ENCODE measurements around the gene IGLL5.
A peak's percentile ranks its signal among the peaks of the same experiment; 100 is the strongest.

Gene IGLL5

GRCh38 chr22:22884888-22885840 is 2.5 kb upstream of the IGLL5 start:
- H3K27ac Mint-ChIP-seq: peak overlapping the region; percentile 57
- DNase-seq (ENCODE audit: low spot score in 2 of 2): peak; percentile 65 to 71
- no peak overlapping the region for H3K4me3 Mint-ChIP-seq
- peaks cover 8% of the 10 kb centered on the region for H3K27me3 Mint-ChIP-seq
- H3K4me1 Mint-ChIP-seq: peaks cover 55% of the 10 kb centered on the region
- no peaks in the 10 kb centered on the region for H3K36me3 Mint-ChIP-seq
- H3K9me3 Mint-ChIP-seq: no peaks in the 10 kb centered on the region
- ATAC-seq (ENCODE audit: low read depth): peak; percentile 81

GRCh38 chr22:22886546-22886945 is 1.1 kb upstream of the IGLL5 start:
- ATAC-seq (ENCODE audit: low read depth) (no peak), DNase-seq (ENCODE audit: low spot score in 2 of 2) (no peak)
- H3K27me3 Mint-ChIP-seq: peaks cover 7% of the 10 kb centered on the region
- no peaks in the 10 kb centered on the region for H3K36me3 Mint-ChIP-seq
- H3K4me3 Mint-ChIP-seq: no peak overlapping the region
- H3K27ac Mint-ChIP-seq: no peak overlapping the region
- no peaks in the 10 kb centered on the region for H3K9me3 Mint-ChIP-seq
- peaks cover 46% of the 10 kb centered on the region for H3K4me1 Mint-ChIP-seq

- Mint-ChIP-seq H3K27me3 (peaks cover 14% of the 10 kb centered on the region), H3K27ac (no peak overlapping the region), H3K36me3 (no peaks in the 10 kb centered on the region), H3K4me1 (peaks cover 37% of the 10 kb centered on the region), H3K9me3 (no peaks in the 10 kb centered on the region), H3K4me3 (peak overlapping the region; percentile 75)
- ATAC-seq (ENCODE audit: low read depth) (no peak), DNase-seq (ENCODE audit: low spot score in 2 of 2) (no peak)
Observed at GRCh38 chr22:22888571-22889353, 1.1 kb downstream of the IGLL5 start.

GRCh38 chr22:22890085-22890484 is 2.5 kb downstream of the IGLL5 start:
- H3K4me3 Mint-ChIP-seq: no peak overlapping the region

GRCh38 chr22:22891139-22891621 is 3.6 kb downstream of the IGLL5 start:
- no peak for DNase-seq (ENCODE audit: low spot score in 2 of 2)
- Mint-ChIP-seq H3K4me3 (no peak overlapping the region), H3K27ac (no peak overlapping the region), H3K27me3 (peaks cover 16% of the 10 kb centered on the region), H3K36me3 (peaks cover 1% of the 10 kb centered on the region), H3K9me3 (no peaks in the 10 kb centered on the region), H3K4me1 (peaks cover 33% of the 10 kb centered on the region)
- ATAC-seq (ENCODE audit: low read depth): no peak

More at GRCh38 chr22:22890085-22890484, 2.5 kb downstream of the IGLL5 start:
- no peak for ATAC-seq (ENCODE audit: low read depth)
- Mint-ChIP-seq H3K9me3 (no peaks in the 10 kb centered on the region), H3K4me1 (peaks cover 33% of the 10 kb centered on the region), H3K36me3 (no peaks in the 10 kb centered on the region), H3K27me3 (peaks cover 14% of the 10 kb centered on the region), H3K27ac (no peak overlapping the region)
- no peak for DNase-seq (ENCODE audit: low spot score in 2 of 2)

- ATAC-seq (ENCODE audit: low read depth) (no peak), DNase-seq (ENCODE audit: low spot score in 2 of 2) (no peak)
- H3K4me1 Mint-ChIP-seq: peaks cover 36% of the 10 kb centered on the region
- H3K4me3 Mint-ChIP-seq: peak overlapping the region; percentile 11
- peaks cover 1% of the 10 kb centered on the region for H3K36me3 Mint-ChIP-seq
- H3K27ac Mint-ChIP-seq: no peak overlapping the region
- H3K9me3 Mint-ChIP-seq: no peaks in the 10 kb centered on the region
- peaks cover 16% of the 10 kb centered on the region for H3K27me3 Mint-ChIP-seq
Observed at GRCh38 chr22:22892096-22893052, 4.8 kb downstream of the IGLL5 start.

GRCh38 chr22:22893077-22893805 is 5.6 kb downstream of the IGLL5 start:
- ATAC-seq (ENCODE audit: low read depth) (no peak), DNase-seq (ENCODE audit: low spot score in 2 of 2) (no peak)
- H3K27ac Mint-ChIP-seq: no peak overlapping the region
- H3K36me3 Mint-ChIP-seq: peaks cover 1% of the 10 kb centered on the region
- no peaks in the 10 kb centered on the region for H3K9me3 Mint-ChIP-seq
- H3K27me3 Mint-ChIP-seq: peaks cover 16% of the 10 kb centered on the region
- peaks cover 44% of the 10 kb centered on the region for H3K4me1 Mint-ChIP-seq
- H3K4me3 Mint-ChIP-seq: peak overlapping the region; percentile 61

GRCh38 chr22:22893891-22894739 is 6.5 kb downstream of the IGLL5 start:
- ATAC-seq (ENCODE audit: low read depth): no peak
- Mint-ChIP-seq H3K27me3 (peaks cover 10% of the 10 kb centered on the region), H3K4me1 (peaks cover 40% of the 10 kb centered on the region), H3K36me3 (peaks cover 1% of the 10 kb centered on the region), H3K9me3 (no peaks in the 10 kb centered on the region), H3K4me3 (peak overlapping the region; percentile 65), H3K27ac (peak overlapping the region; percentile 59)
- no peak for DNase-seq (ENCODE audit: low spot score in 2 of 2)

- H3K36me3 Mint-ChIP-seq: peaks cover 1% of the 10 kb centered on the region
- no peaks in the 10 kb centered on the region for H3K9me3 Mint-ChIP-seq
- peak overlapping the region; percentile 59 for H3K27ac Mint-ChIP-seq
- H3K4me3 Mint-ChIP-seq: peak overlapping the region; percentile 65
- no peak for DNase-seq (ENCODE audit: low spot score in 2 of 2)
- peaks cover 38% of the 10 kb centered on the region for H3K4me1 Mint-ChIP-seq
- peaks cover 9% of the 10 kb centered on the region for H3K27me3 Mint-ChIP-seq
- ATAC-seq (ENCODE audit: low read depth): peak; percentile 21
Observed at GRCh38 chr22:22894740-22895731, 7.4 kb downstream of the IGLL5 start.

- DNase-seq (ENCODE audit: low spot score in 2 of 2) (no peak), ATAC-seq (ENCODE audit: low read depth) (no peak)
- Mint-ChIP-seq H3K27me3 (peaks cover 9% of the 10 kb centered on the region), H3K4me3 (peak overlapping the region; percentile 65), H3K4me1 (peaks cover 38% of the 10 kb centered on the region), H3K9me3 (no peaks in the 10 kb centered on the region), H3K36me3 (peaks cover 1% of the 10 kb centered on the region), H3K27ac (no peak overlapping the region)
Observed at GRCh38 chr22:22895776-22896445, 8.3 kb downstream of the IGLL5 start.

GRCh38 chr22:22896601-22897000 is 9.0 kb downstream of the IGLL5 start:
- DNase-seq (ENCODE audit: low spot score in 2 of 2): no peak
- no peaks in the 10 kb centered on the region for H3K9me3 Mint-ChIP-seq
- H3K36me3 Mint-ChIP-seq: peaks cover 1% of the 10 kb centered on the region
- H3K27ac Mint-ChIP-seq: peak overlapping the region; percentile 22
- peak overlapping the region; percentile 65 for H3K4me3 Mint-ChIP-seq
- H3K4me1 Mint-ChIP-seq: peaks cover 42% of the 10 kb centered on the region
- H3K27me3 Mint-ChIP-seq: peaks cover 9% of the 10 kb centered on the region
- no peak for ATAC-seq (ENCODE audit: low read depth)
